ENCODE results near the gene AKAP10.

AKAP10 gene

DNA sequence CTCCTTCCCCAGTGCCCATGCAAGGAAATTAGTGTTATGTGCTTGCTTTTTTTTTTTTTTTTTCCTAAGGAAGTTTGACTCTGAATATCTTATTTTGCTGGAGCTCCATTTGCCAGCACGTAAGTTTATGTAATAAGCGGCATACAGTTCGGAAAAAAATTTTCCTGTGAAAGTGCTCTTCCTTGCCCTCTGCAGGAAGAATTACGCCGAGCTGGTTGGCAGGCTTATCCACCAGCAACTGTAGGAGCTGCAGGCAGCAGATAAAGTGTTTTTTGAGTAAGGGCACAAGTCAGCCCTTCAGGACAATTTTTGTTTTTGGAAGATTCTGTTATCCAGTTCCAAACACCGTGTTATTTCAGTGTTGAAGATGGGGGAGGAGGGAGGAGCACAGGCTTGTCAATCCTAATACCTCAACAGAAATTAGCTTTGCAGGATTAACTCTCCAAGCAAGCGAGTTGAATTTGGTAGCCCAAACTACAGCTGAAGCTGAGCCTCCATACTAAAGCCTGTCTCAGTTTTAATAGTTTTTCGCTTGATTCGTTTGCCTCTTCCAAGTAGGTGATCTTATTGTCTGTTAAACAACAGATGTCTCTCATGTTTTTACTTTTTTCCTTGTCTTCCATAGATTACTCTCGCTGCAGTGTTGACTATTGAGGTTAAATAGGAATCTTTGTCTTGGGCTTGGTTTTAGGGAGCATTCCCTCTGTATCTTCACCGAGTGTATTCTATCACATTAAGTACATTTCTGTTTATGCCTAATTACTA lies 32.7 kb upstream of the AKAP10 start:
- peaks cover 78% of the 10 kb centered on the region for H3K27me3 Mint-ChIP-seq (ENCODE audit: low read depth)
- H3K36me3 Mint-ChIP-seq (ENCODE audit: low read depth): no peaks in the 10 kb centered on the region
- H3K9me3 Mint-ChIP-seq: no peaks in the 10 kb centered on the region
- no peak overlapping the region for H3K27ac Mint-ChIP-seq
- H3K4me3 Mint-ChIP-seq: peak overlapping the region; percentile 84 to 93 (median 90)
- H3K4me1 Mint-ChIP-seq: peaks cover 10% of the 10 kb centered on the region
- TF ChIP-seq, protein P1, sequence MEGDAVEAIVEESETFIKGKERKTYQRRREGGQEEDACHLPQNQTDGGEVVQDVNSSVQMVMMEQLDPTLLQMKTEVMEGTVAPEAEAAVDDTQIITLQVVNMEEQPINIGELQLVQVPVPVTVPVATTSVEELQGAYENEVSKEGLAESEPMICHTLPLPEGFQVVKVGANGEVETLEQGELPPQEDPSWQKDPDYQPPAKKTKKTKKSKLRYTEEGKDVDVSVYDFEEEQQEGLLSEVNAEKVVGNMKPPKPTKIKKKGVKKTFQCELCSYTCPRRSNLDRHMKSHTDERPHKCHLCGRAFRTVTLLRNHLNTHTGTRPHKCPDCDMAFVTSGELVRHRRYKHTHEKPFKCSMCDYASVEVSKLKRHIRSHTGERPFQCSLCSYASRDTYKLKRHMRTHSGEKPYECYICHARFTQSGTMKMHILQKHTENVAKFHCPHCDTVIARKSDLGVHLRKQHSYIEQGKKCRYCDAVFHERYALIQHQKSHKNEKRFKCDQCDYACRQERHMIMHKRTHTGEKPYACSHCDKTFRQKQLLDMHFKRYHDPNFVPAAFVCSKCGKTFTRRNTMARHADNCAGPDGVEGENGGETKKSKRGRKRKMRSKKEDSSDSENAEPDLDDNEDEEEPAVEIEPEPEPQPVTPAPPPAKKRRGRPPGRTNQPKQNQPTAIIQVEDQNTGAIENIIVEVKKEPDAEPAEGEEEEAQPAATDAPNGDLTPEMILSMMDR (IDR thresholded peaks at IDR 0.05; ENCODE audit: unreplicated experiment in 3 of 3): peak; percentile 27 to 42 (median 40)

DNA sequence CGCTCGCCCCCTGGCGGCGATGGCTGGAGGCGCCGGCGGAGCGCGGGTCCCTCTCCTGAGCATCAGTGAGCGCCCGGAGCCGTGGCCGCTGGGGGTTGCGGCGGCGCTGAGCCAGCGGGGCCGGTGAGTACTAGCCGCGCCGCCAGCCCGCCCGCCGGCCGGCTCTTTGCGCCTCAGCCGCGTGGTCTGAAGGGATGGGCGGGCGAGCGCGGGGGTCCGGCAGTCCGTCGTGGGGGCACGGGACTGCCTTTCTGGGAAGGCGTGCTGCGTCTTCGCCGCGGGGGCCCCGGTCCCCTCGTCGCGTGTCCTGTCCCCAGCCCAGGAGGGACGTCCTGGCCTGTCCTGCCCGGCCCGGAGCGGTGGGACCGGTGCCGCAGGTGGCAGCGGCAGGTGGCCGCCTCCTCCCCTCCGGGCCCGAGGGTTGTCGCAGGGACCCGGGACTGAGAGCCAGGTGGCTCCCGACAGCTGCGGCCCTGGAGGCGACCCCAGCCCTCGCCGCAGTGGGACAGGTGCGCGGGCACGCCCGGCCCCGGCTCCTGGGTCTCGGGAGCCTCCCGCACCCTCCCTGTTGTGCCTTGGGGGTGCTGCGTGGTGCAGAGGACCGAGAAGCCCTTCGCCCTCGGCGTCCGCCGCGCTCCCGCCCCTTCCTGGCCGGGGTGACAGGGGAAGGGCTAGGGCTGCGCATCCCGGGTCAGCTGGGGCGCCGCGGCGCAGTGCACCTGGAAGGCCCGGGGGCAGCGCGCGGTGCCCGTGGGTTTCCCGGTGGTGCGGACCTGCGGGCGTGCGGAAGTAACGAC lies 31.9 kb upstream of the AKAP10 start, which contains the start of gene SPECC1:
Gene SPECC1, plus strand, starts transcription at position 58 of the 797 bp plus-strand sequence. CDS start 87,293 bp downstream, outside the sequence.
- Mint-ChIP-seq H3K27ac (no peak within 1 kb of the TSS), H3K4me1 (peaks cover 10% of the 10 kb centered on the region), H3K4me3 (peak within 1 kb of the TSS; percentile 91 to 96 (median 95)), H3K27me3 (ENCODE audit: low read depth) (peaks cover 79% of the 10 kb centered on the region), H3K36me3 (ENCODE audit: low read depth) (no peaks in the 10 kb centered on the region), H3K9me3 (no peaks in the 10 kb centered on the region)
- TF ChIP-seq, protein P1 (IDR thresholded peaks at IDR 0.05; ENCODE audit: unreplicated experiment in 3 of 3): peak; percentile 99 to 100 (median 99)

DNA sequence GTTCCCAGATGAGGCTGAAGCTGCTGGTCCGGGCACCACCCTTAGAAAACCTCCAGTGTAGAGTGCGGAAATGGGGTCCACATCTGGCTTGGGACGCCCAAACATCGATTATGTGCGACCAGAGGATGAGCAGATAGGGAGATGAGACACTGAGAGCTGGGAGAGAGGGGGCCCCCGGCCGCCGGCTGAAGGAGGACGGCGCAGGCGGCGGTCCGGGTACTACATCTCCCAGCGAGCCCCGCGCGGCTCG lies 31.3 kb upstream of the AKAP10 start:
- Mint-ChIP-seq H3K36me3 (ENCODE audit: low read depth) (no peaks in the 10 kb centered on the region), H3K27me3 (ENCODE audit: low read depth) (peaks cover 79% of the 10 kb centered on the region), H3K9me3 (no peaks in the 10 kb centered on the region), H3K4me1 (peaks cover 10% of the 10 kb centered on the region), H3K27ac (no peak overlapping the region), H3K4me3 (peak overlapping the region; percentile 91 to 96 (median 95))
- TF ChIP-seq, protein P1 (IDR thresholded peaks at IDR 0.05; ENCODE audit: unreplicated experiment in 3 of 3): no peak

DNA sequence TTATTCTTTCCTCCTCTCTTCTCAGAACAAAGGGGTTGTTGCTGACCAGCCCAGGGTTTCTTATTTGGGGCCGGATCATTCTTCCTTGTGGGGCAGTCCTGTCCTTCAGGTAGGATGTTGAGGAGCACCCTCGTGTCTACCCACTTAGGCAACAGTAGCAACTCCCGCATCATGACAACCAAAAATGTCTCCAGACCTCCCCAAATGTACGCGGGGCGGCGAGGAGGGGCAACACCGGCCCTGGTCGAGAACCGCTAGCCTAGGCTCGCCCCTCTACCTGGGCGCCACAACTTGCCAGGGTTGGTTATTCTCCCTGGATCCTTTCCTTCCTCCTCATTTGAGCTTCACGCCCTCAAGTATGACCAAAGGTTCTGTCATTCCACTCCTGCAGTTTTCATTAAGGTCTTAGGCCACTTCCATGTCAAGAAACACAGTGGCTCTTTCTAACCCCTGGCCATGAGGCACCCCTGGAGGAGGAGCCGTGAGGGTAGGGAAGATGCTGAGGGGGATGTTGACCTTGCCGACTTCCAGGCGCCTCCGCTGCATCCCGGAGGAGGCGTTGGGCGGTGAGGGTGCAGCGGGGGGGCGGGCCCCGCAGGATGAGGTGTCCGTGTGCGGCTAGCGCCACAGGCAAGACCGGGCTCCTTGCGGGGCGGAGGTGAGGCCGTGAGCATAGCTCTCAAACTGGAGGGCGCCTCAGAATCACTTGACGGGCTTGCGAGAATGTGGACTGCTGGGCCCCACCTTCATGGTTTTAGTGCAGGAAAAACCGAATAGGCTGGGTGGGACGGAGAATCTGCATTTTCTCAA lies 30.8 kb upstream of the AKAP10 start:
- Mint-ChIP-seq H3K4me1 (peaks cover 10% of the 10 kb centered on the region), H3K36me3 (ENCODE audit: low read depth) (no peaks in the 10 kb centered on the region), H3K9me3 (no peaks in the 10 kb centered on the region), H3K4me3 (peak overlapping the region; percentile 91 to 96 (median 95)), H3K27ac (no peak overlapping the region), H3K27me3 (ENCODE audit: low read depth) (peaks cover 77% of the 10 kb centered on the region)
- TF ChIP-seq, protein P1 (IDR thresholded peaks at IDR 0.05; ENCODE audit: unreplicated experiment in 3 of 3): no peak

DNA sequence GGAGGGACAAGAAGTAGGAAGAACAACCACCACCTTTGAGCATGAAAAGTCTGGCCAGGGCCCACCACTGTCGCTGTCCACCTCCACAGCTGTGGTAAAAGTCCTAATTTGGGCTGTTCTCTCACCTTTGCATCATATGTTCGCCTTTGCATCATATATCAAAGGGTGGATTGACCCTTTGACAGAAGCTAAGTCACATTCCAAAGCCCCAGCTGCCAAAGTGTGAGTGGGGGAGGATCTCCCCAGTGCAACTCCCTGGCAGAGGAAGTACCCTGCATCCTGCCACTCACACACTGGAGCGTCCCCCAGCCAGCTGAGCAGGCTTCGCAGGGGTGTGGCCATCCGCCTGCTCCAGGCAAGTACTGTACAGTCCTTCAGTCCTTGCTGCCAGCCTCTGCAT lies 18.9 kb upstream of the AKAP10 start:
- Mint-ChIP-seq H3K9me3 (no peaks in the 10 kb centered on the region), H3K27me3 (ENCODE audit: low read depth) (peaks cover 31% of the 10 kb centered on the region), H3K27ac (no peak overlapping the region), H3K4me3 (no peak overlapping the region), H3K4me1 (peaks cover 4% of the 10 kb centered on the region), H3K36me3 (ENCODE audit: low read depth) (no peaks in the 10 kb centered on the region)
- TF ChIP-seq, protein P1 (IDR thresholded peaks at IDR 0.05; ENCODE audit: unreplicated experiment in 3 of 3): no peak
